Liver (tissue), 9 donors: ENCODE data around the gene IL1RAPL2. TPM values are rescaled to one million over a fixed set of nuclear protein-coding genes. Genes with fewer than 3 reads are reported as not detected.

Experiments used
- DNase-seq: peaks from one replicate; pipeline ENCODE4 v3.0.0-alpha.2; 2017; ENCODE audit warnings: low spot score
- H3K27ac ChIP-seq, 2 donors: one replicate each; pipeline ENCODE4 v1.7.0; 2013; ENCODE audit warnings: inconsistent platforms in 2 of 2, low read length in 2 of 2, control low read depth in 1 of 2, low read depth in 1 of 2, mild to moderate bottlenecking in 1 of 2
- H3K27me3 ChIP-seq, 4 donors: one replicate each; pipeline versions ENCODE4 v1.6.1 to v1.7.0; 2013; ENCODE audit warnings: low read length in 3 of 4, inconsistent platforms in 1 of 4, mild to moderate bottlenecking in 1 of 4, moderate library complexity in 1 of 4; ENCODE audit not compliant: control insufficient read depth in 4 of 4, insufficient read depth in 4 of 4
- H3K36me3 ChIP-seq, 4 donors: one replicate each; pipeline versions ENCODE4 v1.6.1 to v1.7.0; 2013; ENCODE audit warnings: low read length in 3 of 4, mild to moderate bottlenecking in 3 of 4, low read depth in 1 of 4, moderate library complexity in 1 of 4; ENCODE audit not compliant: control insufficient read depth in 4 of 4, insufficient read depth in 3 of 4
- H3K4me1 ChIP-seq, 4 donors: one replicate each; pipeline versions ENCODE4 v1.6.1 to v1.7.0; 2013; ENCODE audit warnings: low read length in 3 of 4, mild to moderate bottlenecking in 3 of 4, moderate library complexity in 1 of 4; ENCODE audit not compliant: control insufficient read depth in 4 of 4, insufficient read depth in 4 of 4
- H3K4me3 ChIP-seq, 3 donors: one replicate each; pipeline versions ENCODE4 v1.6.1 to v1.7.0; 2013; ENCODE audit warnings: low read length in 3 of 3, control low read depth in 1 of 3, low read depth in 1 of 3, mild to moderate bottlenecking in 1 of 3
- H3K9ac ChIP-seq, 2 donors: one replicate each; pipeline ENCODE4 v1.7.0; 2013; ENCODE audit warnings: low read length in 2 of 2, mild to moderate bottlenecking in 2 of 2, moderate library complexity in 2 of 2, control low read depth in 1 of 2, low read depth in 1 of 2
- H3K9me3 ChIP-seq, 4 donors: one replicate each; pipeline versions ENCODE4 v1.6.1 to v1.7.0; 2013; ENCODE audit warnings: low read length in 3 of 4; ENCODE audit not compliant: control insufficient read depth in 4 of 4
- CTCF ChIP-seq: fragments of 150-350 bp; IDR thresholded peaks from 2 replicates; pipeline ENCODE4 v1.5.1; 2017; ENCODE audit warnings: improper control_type of control experiment, low read depth, low read length; ENCODE audit not compliant: missing input control
- FOXA1 ChIP-seq: IDR thresholded peaks from 2 replicates; pipeline ENCODE4 v1.6.1; 2016; ENCODE audit warnings: antibody characterized with exemption
- FOXA2 ChIP-seq: IDR thresholded peaks from 2 replicates; pipeline ENCODE4 v1.6.1; 2016; ENCODE audit warnings: antibody characterized with exemption
- GABPA ChIP-seq, 2 donors: IDR thresholded peaks in 1 of 2; conservative IDR thresholded peaks in 1 of 2; 2 replicates each; pipeline ENCODE4 v1.6.1; 2016; ENCODE audit warnings: antibody characterized with exemption in 2 of 2, mild to moderate bottlenecking in 1 of 2, moderate library complexity in 1 of 2
- HNF4A ChIP-seq, 2 donors: conservative IDR thresholded peaks; 2 replicates each; pipeline ENCODE4 v1.6.1; 2016; ENCODE audit warnings: antibody characterized with exemption in 2 of 2, mild to moderate bottlenecking in 2 of 2
- HNF4G ChIP-seq: IDR thresholded peaks from 2 replicates; pipeline ENCODE4 v1.6.1; 2016; ENCODE audit warnings: antibody characterized with exemption
- MAX ChIP-seq: IDR thresholded peaks from 2 replicates; pipeline ENCODE4 v1.6.1; 2016; ENCODE audit warnings: antibody characterized with exemption
- NR2F2 ChIP-seq: IDR thresholded peaks from 2 replicates; pipeline ENCODE4 v1.6.1; 2016; ENCODE audit warnings: antibody characterized with exemption
- RXRA ChIP-seq, 2 donors: IDR thresholded peaks; 2 replicates each; pipeline ENCODE4 v1.6.1; 2017 to 2018; ENCODE audit warnings: antibody characterized with exemption in 2 of 2, mild to moderate bottlenecking in 1 of 2
- SP1 ChIP-seq: IDR thresholded peaks from 2 replicates; pipeline ENCODE4 v1.6.1; 2018; ENCODE audit warnings: antibody characterized with exemption, mild to moderate bottlenecking
- TAF1 ChIP-seq: conservative IDR thresholded peaks from 2 replicates; pipeline ENCODE4 v1.6.1; 2016; ENCODE audit warnings: antibody characterized with exemption, mild to moderate bottlenecking
- WGBS: extraction: QIAGEN DNeasy Blood & Tissue Kit; methylation state at CpG from one replicate; pipeline ENCODE4 v1.1.7; 2013; 5-methylcytosine and 5-hydroxymethylcytosine counted together
- polyA plus RNA-seq, 2 donors: library from polyadenylated mRNA; stranded (reverse) in 1 of 2; unstranded in 1 of 2; fragments of 200-250 nt in 1 of 2; fragments of >200 nt in 1 of 2; fragmentation: Nextera tagmentation in 1 of 2; extraction: Ambion mirVana in 1 of 2; gene quantifications; one replicate each; pipeline versions ENCODE4 v1.2.1 to v1.2.3, GENCODE V29; 2013 to 2015
- total RNA-seq, 2 donors: library from RNA; depleted of rRNA; stranded (reverse); fragments of >200 nt; gene quantifications; one replicate each; pipeline ENCODE4 v1.2.3, GENCODE V29; 2014
- TF ChIP-seq, protein P1 (sequence below): IDR thresholded peaks from 2 replicates; pipeline ENCODE4 v1.6.1; 2016; ENCODE audit warnings: antibody characterized with exemption
- TF ChIP-seq, protein P2 (sequence below): IDR thresholded peaks from 2 replicates; pipeline ENCODE4 v1.6.1; 2016; ENCODE audit warnings: antibody characterized with exemption
- donor health status: healthy.
- donor health status: healthy.
- donor health status: healthy.
- donor health status: healthy.
- donor health status: healthy.

The IL1RAPL2 gene
- total and polyA plus RNA-seq, 4 donors, result 0.20 to 1.6 (median 0.91) TPM

DNA sequence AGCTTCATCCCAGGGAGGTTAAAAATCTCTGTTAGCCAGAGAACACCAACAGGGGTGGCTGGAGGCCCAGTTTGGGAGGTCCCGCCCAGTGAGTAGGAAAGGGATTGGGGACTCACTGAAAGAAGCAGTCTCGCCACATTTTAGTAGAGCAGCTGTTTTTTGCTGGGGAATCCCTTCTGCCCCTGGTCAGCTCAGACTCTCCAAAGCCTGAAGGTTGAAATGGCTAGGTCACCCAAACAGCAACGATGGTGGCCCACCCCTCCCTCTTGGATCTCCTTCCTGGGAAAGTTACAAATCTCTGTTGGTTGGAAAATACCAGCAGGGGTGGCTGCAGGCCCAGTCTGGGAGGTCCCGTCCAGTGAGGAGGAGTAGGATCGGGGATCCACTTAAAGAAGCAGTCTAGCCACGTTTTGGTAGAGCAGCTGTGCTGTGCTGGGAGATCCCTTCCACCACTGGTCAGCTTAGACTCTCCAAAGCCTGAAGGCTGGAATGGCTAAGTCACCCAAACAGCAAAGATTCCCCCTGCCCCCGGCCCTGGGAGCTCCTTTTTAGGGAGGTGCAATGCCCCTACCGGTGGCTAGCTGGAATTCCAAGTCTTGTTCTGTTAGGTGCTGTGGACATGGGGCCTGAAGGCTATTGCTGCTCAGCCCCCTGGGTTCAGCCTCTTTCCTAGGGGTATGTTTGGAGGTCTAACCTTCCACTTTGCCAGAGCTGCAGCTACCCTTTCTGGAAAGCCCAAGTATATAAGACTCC lies 694.5 kb downstream of the IL1RAPL2 start:
- Histone ChIP-seq H3K36me3 (no peaks in the 10 kb centered on the region), H3K9me3 (no peaks in the 10 kb centered on the region), H3K27me3 (no peaks in the 10 kb centered on the region), H3K9ac (no peak overlapping the region), H3K4me3 (no peak overlapping the region), H3K4me1 (no peaks in the 10 kb centered on the region), H3K27ac (no peak overlapping the region)
- WGBS, result 88% methylated on average over 8 of the region's 8 CpGs
- TF ChIP-seq CTCF (no peak), NR2F2 (no peak), HNF4G (no peak), MAX (no peak), RXRA (IDR thresholded peaks at IDR 0.05) (no peak), FOXA1 (no peak), SP1 (no peak), FOXA2 (no peak)
- TF ChIP-seq, protein P1, sequence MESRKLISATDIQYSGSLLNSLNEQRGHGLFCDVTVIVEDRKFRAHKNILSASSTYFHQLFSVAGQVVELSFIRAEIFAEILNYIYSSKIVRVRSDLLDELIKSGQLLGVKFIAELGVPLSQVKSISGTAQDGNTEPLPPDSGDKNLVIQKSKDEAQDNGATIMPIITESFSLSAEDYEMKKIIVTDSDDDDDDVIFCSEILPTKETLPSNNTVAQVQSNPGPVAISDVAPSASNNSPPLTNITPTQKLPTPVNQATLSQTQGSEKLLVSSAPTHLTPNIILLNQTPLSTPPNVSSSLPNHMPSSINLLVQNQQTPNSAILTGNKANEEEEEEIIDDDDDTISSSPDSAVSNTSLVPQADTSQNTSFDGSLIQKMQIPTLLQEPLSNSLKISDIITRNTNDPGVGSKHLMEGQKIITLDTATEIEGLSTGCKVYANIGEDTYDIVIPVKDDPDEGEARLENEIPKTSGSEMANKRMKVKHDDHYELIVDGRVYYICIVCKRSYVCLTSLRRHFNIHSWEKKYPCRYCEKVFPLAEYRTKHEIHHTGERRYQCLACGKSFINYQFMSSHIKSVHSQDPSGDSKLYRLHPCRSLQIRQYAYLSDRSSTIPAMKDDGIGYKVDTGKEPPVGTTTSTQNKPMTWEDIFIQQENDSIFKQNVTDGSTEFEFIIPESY, result no peak
- TF ChIP-seq, protein P2, sequence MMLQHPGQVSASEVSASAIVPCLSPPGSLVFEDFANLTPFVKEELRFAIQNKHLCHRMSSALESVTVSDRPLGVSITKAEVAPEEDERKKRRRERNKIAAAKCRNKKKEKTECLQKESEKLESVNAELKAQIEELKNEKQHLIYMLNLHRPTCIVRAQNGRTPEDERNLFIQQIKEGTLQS, result no peak
- DNase-seq, result no peak

DNA sequence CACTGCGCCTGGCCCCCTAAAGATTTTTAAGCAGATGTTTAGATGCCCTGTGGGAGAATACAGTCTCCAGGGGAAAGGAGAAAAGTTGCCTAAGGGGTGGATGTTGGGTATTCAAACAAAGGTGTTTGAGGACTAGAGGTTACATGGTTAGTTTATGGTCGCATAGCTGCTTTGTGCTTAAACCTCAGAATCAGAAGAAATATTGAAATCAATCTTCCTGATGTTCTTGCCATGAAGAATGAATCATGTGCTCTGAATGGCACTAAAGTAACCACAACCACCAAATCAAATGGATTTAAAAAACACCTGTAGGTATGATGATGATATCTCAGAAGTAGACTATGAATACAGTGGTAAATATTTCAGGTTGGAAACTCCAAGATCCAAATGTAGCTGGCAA lies 697.2 kb downstream of the IL1RAPL2 start:
- DNase-seq, result no peak
- Histone ChIP-seq H3K9ac (no peak overlapping the region), H3K9me3 (no peaks in the 10 kb centered on the region), H3K4me1 (no peaks in the 10 kb centered on the region), H3K36me3 (no peaks in the 10 kb centered on the region), H3K27ac (no peak overlapping the region), H3K4me3 (no peak overlapping the region), H3K27me3 (no peaks in the 10 kb centered on the region)
- 96% methylated on average over 2 of the region's 2 CpGs for WGBS
- TF ChIP-seq, protein P1, result no peak

DNA sequence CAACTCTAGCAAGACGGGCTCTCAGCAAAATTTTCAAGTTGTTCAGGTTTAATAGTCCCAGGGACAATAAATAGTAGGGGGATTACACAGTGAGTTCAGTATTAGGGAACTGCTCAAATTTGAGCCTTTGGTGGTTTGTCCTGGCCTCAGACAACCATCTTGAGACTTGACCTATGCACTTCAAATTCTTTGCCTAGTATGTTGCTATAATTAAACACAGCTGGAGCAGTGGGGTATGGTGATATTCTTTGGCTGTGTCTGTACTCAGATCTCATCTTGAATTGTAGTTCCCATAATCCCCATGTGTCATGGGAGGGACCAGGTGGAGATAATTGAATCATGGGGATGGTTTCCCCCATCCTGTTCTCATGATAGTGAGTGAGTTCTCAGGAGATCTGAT lies 697.8 kb downstream of the IL1RAPL2 start:
- no peak for DNase-seq
- WGBS, result 95% methylated on average over 1 of the region's 1 CpG
- Histone ChIP-seq H3K27me3 (no peaks in the 10 kb centered on the region), H3K27ac (no peak overlapping the region), H3K4me1 (no peaks in the 10 kb centered on the region), H3K4me3 (no peak overlapping the region), H3K9ac (no peak overlapping the region), H3K36me3 (no peaks in the 10 kb centered on the region), H3K9me3 (no peaks in the 10 kb centered on the region)
- TF ChIP-seq HNF4G (no peak), CTCF (no peak), SP1 (no peak), GABPA (IDR thresholded peaks at IDR 0.05 in 1 of 2, conservative IDR thresholded peaks at IDR 0.05 in 1 of 2) (no peak), HNF4A (conservative IDR thresholded peaks at IDR 0.05) (no peak), MAX (no peak), TAF1 (no peak)
